OCI-LY1 (cell line): ENCODE measurements around the gene POU3F3.

Experiments
- CTCF ChIP-seq: fragments of 200-600 bp; sonication (generic), shearing (Covaris generic); IDR thresholded peaks from 2 replicates; pipeline ENCODE4 v1.5.1; 2017; ENCODE audit warnings: mild to moderate bottlenecking, antibody characterized with exemption, low read length, moderate library complexity, mixed read lengths
- EZH2 ChIP-seq: fragments of 200-600 bp; sonication (generic), shearing (Covaris generic); IDR thresholded peaks from 2 replicates; pipeline ENCODE4 v1.8.0; 2017; ENCODE audit warnings: borderline replicate concordance, mixed run types, mild to moderate bottlenecking, antibody characterized with exemption, low read length, moderate library complexity, mixed read lengths

GRCh38 chr2:104858006-104858978 lies 4.4 kb downstream of the POU3F3 start:
- TF ChIP-seq CTCF (no peak), EZH2 (no peak)
